Endodermal cell (in vitro differentiated cells): ENCODE results near the gene POU2AF1. TPM values are rescaled to one million over a fixed set of nuclear protein-coding genes. Genes with fewer than 3 reads are reported as not detected.

Experiments
- DNase-seq: peaks from one replicate; pipeline ENCODE4 v3.0.0-alpha.2; 2017
- H3K27ac ChIP-seq: 2 replicates; pipeline ENCODE4 v1.5.1; 2013; ENCODE audit warnings: mild to moderate bottlenecking, low read depth, low read length, moderate library complexity
- H3K27me3 ChIP-seq: 2 replicates; pipeline ENCODE4 v1.6.1; 2013; ENCODE audit warnings: mild to moderate bottlenecking, low read length, moderate library complexity; ENCODE audit not compliant: insufficient read depth, control insufficient read depth, poor library complexity, severe bottlenecking
- H3K36me3 ChIP-seq: 2 replicates; pipeline ENCODE4 v1.7.0; 2013; ENCODE audit warnings: mild to moderate bottlenecking, low read length, moderate library complexity; ENCODE audit not compliant: control insufficient read depth, insufficient read depth
- H3K4me1 ChIP-seq: one replicate; pipeline ENCODE4 v1.7.0; 2013; ENCODE audit warnings: low read length; ENCODE audit not compliant: control insufficient read depth, insufficient read depth
- H3K4me3 ChIP-seq: 2 replicates; pipeline ENCODE4 v1.5.1; 2013; ENCODE audit warnings: mild to moderate bottlenecking, low read length, moderate library complexity
- H3K9ac ChIP-seq: 2 replicates; pipeline ENCODE4 v1.6.1; 2013; ENCODE audit warnings: mild to moderate bottlenecking, low read length, moderate library complexity; ENCODE audit not compliant: poor library complexity, severe bottlenecking; ENCODE audit errors: extremely low read depth
- H3K9me3 ChIP-seq: 2 replicates; pipeline ENCODE4 v1.6.1; 2013; ENCODE audit warnings: mild to moderate bottlenecking, low read length, moderate library complexity; ENCODE audit not compliant: control insufficient read depth
- H3K27ac Mint-ChIP-seq: 2 replicates; pipeline ENCODE4 v1.8.0; 2020; ENCODE audit warnings: mixed read lengths
- H3K27me3 Mint-ChIP-seq: 2 replicates; pipeline ENCODE4 v1.8.0; 2021; ENCODE audit warnings: mild to moderate bottlenecking, mixed read lengths; ENCODE audit not compliant: insufficient read depth
- H3K36me3 Mint-ChIP-seq: 2 replicates; pipeline ENCODE4 v1.8.0; 2020; ENCODE audit warnings: low read depth, mixed read lengths
- H3K4me1 Mint-ChIP-seq: 2 replicates; pipeline ENCODE4 v1.8.0; 2020; ENCODE audit warnings: mixed read lengths
- H3K4me3 Mint-ChIP-seq: 2 replicates; pipeline ENCODE4 v1.8.0; 2020; ENCODE audit warnings: mild to moderate bottlenecking, moderate library complexity, mixed read lengths
- H3K9me3 Mint-ChIP-seq: 2 replicates; pipeline ENCODE4 v1.8.0; 2020; ENCODE audit warnings: mild to moderate bottlenecking, mixed read lengths
- CTCF ChIP-seq: fragments of 200-600 bp; sonication (generic); conservative IDR thresholded peaks from 2 replicates; pipeline ENCODE4 v1.5.0; 2021; ENCODE audit warnings: antibody characterized with exemption, mild to moderate bottlenecking
- WGBS, 2 experiments: methylation state at CpG; one replicate each; pipeline versions ENCODE4 v1.1.5 to v1.1.7; 2013; ENCODE audit warnings: missing lambda C conversion rate in 2 of 2, mixed read lengths in 1 of 2; ENCODE audit not compliant: insufficient coverage in 1 of 2, insufficient read length in 1 of 2; 5-methylcytosine and 5-hydroxymethylcytosine counted together
- total RNA-seq, 2 donors: library from RNA; stranded (reverse); fragmentation: NEBNext Ultra II Directional in 1 of 2; extraction: Animal tissue kit (Norgen Biotek cat#: 25700) in 1 of 2; gene quantifications; 2 replicates in 1 of 2; 3 replicates in 1 of 2; pipeline ENCODE4 v1.2.1, GENCODE V29; 2021

Gene POU2AF1
- total RNA-seq, 2 donors from 2014 or later: 0.46 to 0.77 TPM

DNA sequence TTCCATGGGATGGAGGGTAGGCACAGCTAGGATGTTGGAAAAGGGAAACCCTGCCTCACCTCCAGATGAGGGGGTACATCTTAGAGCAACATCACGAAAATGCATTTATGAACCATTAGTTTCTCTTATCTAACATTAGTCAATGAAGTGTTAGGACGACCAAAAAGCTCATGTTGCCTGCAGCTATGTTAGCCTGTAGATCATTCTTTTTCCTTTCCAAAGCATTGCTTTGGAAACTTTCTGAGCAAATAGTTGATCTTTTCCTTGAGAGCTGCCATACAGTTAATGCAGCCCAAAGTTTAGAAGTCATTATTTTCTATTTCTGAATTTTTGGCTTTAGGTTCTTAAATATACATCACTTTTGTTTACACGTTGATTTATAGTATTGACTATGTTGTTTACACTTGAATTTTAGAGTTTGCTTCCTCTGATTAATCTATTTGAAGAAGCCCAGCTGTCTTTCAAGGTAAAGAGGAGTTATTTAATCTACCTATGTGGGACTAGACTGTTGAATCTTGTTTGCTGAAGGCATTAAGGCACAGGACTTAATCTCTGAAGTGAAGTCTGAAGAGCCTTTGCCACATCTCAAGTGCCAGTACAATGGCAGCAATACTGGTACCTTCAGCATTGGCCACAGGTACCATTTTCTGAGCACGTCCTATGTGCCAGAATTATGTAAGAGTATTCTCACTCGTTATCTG is 69.7 kb downstream of the POU2AF1 start:
- peaks cover 3% of the 10 kb centered on the region for H3K9me3 Mint-ChIP-seq
- peaks cover 25% of the 10 kb centered on the region for H3K4me1 Mint-ChIP-seq
- no peak overlapping the region for H3K9ac ChIP-seq
- H3K36me3 Mint-ChIP-seq: no peaks in the 10 kb centered on the region
- no peak overlapping the region for H3K27ac ChIP-seq
- H3K27ac Mint-ChIP-seq: no peak overlapping the region
- no peaks in the 10 kb centered on the region for H3K9me3 ChIP-seq
- DNase-seq: no peak
- H3K27me3 ChIP-seq: peaks cover 52% of the 10 kb centered on the region
- 85 to 95% methylated on average over 5 of the region's 5 CpGs for WGBS, 2 experiments
- TF ChIP-seq CTCF: no peak
- H3K27me3 Mint-ChIP-seq: peaks cover 60% of the 10 kb centered on the region
- no peak overlapping the region for H3K4me3 Mint-ChIP-seq
- no peaks in the 10 kb centered on the region for H3K36me3 ChIP-seq
- peaks cover 6% of the 10 kb centered on the region for H3K4me1 ChIP-seq
- H3K4me3 ChIP-seq: no peak overlapping the region

GRCh38 chr11:111308140-111308539 is 70.9 kb downstream of the POU2AF1 start:
- Histone ChIP-seq H3K9ac (no peak overlapping the region), H3K27ac (no peak overlapping the region), H3K4me1 (peaks cover 6% of the 10 kb centered on the region), H3K9me3 (no peaks in the 10 kb centered on the region), H3K4me3 (no peak overlapping the region), H3K36me3 (no peaks in the 10 kb centered on the region), H3K27me3 (peaks cover 52% of the 10 kb centered on the region)
- Mint-ChIP-seq H3K9me3 (no peaks in the 10 kb centered on the region), H3K36me3 (no peaks in the 10 kb centered on the region), H3K27me3 (peaks cover 59% of the 10 kb centered on the region), H3K4me3 (no peak overlapping the region), H3K27ac (no peak overlapping the region), H3K4me1 (peaks cover 29% of the 10 kb centered on the region)
- 96 to 100% methylated on average over 6 to 7 of the region's 7 CpGs for WGBS, 2 experiments
- TF ChIP-seq CTCF: no peak
- DNase-seq: no peak

GRCh38 chr11:111307472-111308108 is 71.5 kb downstream of the POU2AF1 start:
- Mint-ChIP-seq H3K4me3 (no peak overlapping the region), H3K27me3 (peaks cover 57% of the 10 kb centered on the region), H3K4me1 (peaks cover 29% of the 10 kb centered on the region), H3K36me3 (no peaks in the 10 kb centered on the region), H3K27ac (no peak overlapping the region), H3K9me3 (no peaks in the 10 kb centered on the region)
- H3K9ac ChIP-seq: no peak overlapping the region
- no peak overlapping the region for H3K27ac ChIP-seq
- no peaks in the 10 kb centered on the region for H3K36me3 ChIP-seq
- peaks cover 6% of the 10 kb centered on the region for H3K4me1 ChIP-seq
- 89 to 94% methylated on average over 3 of the region's 3 CpGs for WGBS, 2 experiments
- no peak for DNase-seq
- no peaks in the 10 kb centered on the region for H3K9me3 ChIP-seq
- H3K4me3 ChIP-seq: no peak overlapping the region
- TF ChIP-seq CTCF: peak; percentile 23
- H3K27me3 ChIP-seq: peaks cover 54% of the 10 kb centered on the region
